HUES48 (cell line): ENCODE results near the gene BICDL1.

ENCODE experiments used
- H3K27ac ChIP-seq: one replicate; pipeline ENCODE4 v1.7.0; 2013; ENCODE audit warnings: low read depth, low read length, inconsistent platforms
- H3K27me3 ChIP-seq: 2 replicates; pipeline ENCODE4 v1.6.1; 2013; ENCODE audit warnings: mild to moderate bottlenecking, low read length; ENCODE audit not compliant: control insufficient read depth, insufficient read depth
- H3K36me3 ChIP-seq: 2 replicates; pipeline ENCODE4 v1.6.1; 2013; ENCODE audit warnings: low read length; ENCODE audit not compliant: control insufficient read depth, insufficient read depth
- H3K4me1 ChIP-seq: 2 replicates; pipeline ENCODE4 v1.6.1; 2013; ENCODE audit warnings: mild to moderate bottlenecking, low read length; ENCODE audit not compliant: control insufficient read depth, insufficient read depth
- H3K4me3 ChIP-seq: 2 replicates; pipeline ENCODE4 v1.5.1; 2013; ENCODE audit warnings: mild to moderate bottlenecking, low read depth, low read length
- H3K9ac ChIP-seq: 2 replicates; pipeline ENCODE4 v1.6.1; 2013; ENCODE audit warnings: mild to moderate bottlenecking, low read depth, low read length, moderate library complexity
- H3K9me3 ChIP-seq: 2 replicates; pipeline ENCODE4 v1.6.1; 2013; ENCODE audit warnings: low read length; ENCODE audit not compliant: control insufficient read depth, insufficient read depth

Gene BICDL1

DNA sequence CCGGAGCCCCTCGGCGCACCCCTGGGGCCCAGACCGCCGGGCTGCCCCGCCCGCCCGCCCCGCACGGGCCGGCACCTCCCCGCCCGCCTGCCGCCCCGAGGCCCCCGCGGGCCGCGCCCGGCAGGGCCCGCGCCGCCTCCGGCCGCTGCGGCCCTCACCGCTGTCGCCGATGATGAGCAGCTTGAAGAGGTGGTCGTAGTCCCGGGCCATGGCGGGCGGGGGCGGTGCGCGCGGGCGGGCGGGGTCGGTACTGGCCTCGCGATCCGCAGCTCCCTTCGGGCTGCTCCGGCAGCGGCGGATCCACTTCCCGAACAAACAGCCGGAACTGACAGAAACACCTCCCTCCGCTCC lies 127.4 kb downstream of the BICDL1 start, which contains the start of gene RAB35:
Gene RAB35 (minus strand): TSS at position 313 of the 351 bp plus-strand sequence. CDS start 103 bp downstream, at position 210.
- H3K9ac ChIP-seq: peak within 1 kb of the TSS; percentile 74
- H3K4me3 ChIP-seq: peak within 1 kb of the TSS; percentile 86
- peaks cover 16% of the 10 kb centered on the region for H3K4me1 ChIP-seq
- no peaks in the 10 kb centered on the region for H3K27me3 ChIP-seq
- H3K27ac ChIP-seq: peak within 1 kb of the TSS; percentile 89
- no peaks in the 10 kb centered on the region for H3K9me3 ChIP-seq
- H3K36me3 ChIP-seq: peaks cover 10% of the 10 kb centered on the region; the same call in 1 of the 2 replicates

DNA sequence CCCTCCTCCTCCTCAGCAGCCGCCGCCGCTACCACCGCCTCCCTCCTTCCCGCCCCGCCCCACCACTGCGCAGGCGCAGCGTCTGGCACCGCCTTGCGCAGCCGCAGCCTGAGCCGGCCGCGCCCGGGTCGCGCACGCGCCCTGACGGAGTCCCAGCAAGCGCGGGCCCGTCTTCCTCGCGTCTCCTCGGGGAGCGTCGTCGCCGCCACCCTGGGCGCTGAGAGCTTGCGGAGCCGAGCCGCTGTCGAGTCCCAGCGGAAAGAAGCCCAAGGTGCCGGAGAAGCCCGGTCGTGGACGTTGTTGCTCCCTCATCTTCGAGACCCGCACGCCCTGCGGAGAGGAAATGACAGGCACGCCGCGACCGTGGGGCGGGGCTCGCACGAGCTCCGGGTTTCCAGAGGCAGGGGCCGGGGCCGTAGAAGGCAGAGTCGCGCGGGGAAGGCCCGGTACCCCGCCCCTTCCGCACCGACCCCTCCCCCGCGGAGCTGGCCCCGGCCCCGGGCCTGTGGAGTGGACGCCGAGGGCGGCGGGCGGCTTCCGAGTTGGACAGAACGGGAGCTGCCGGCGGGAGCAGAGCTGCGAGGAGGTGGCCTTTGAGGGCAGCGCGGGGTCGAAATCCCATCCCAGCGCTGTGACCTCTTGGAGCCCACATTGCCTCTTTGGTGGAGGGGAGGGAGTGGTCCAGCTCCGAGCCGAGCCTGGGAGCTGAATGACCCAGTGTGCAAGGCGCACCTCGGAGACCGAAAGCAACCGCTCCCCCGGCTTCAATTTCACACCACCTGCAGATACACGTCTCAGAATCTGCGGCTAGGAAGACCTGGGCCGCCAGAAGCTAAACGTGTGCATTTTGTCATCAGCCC lies 128.0 kb downstream of the BICDL1 start:
- H3K4me1 ChIP-seq: peaks cover 16% of the 10 kb centered on the region
- no peaks in the 10 kb centered on the region for H3K9me3 ChIP-seq
- peak overlapping the region; percentile 86 for H3K4me3 ChIP-seq
- H3K36me3 ChIP-seq: peaks cover 10% of the 10 kb centered on the region; the same call in 1 of the 2 replicates
- H3K27me3 ChIP-seq: no peaks in the 10 kb centered on the region
- H3K9ac ChIP-seq: peak overlapping the region; percentile 58
- H3K27ac ChIP-seq: peak overlapping the region; percentile 89

DNA sequence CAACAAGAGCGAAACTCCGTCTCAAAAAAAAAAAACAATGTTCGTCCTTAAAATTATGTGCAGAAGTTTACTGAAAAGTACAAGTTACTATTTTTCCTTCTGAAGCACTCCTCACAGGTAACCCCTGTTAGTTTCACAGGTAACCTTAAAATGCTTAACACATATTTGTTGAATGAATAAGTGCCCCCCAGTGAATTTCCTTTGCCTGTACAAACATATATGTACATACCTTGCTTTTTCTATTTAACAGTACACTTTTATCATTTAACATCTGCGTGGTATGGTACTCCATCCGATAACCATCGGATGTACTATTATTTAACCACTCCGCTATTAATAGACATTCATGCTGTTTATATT lies 128.9 kb downstream of the BICDL1 start:
- Histone ChIP-seq H3K9ac (peak overlapping the region; percentile 50), H3K27ac (peak overlapping the region; percentile 89), H3K4me1 (peaks cover 16% of the 10 kb centered on the region)

DNA sequence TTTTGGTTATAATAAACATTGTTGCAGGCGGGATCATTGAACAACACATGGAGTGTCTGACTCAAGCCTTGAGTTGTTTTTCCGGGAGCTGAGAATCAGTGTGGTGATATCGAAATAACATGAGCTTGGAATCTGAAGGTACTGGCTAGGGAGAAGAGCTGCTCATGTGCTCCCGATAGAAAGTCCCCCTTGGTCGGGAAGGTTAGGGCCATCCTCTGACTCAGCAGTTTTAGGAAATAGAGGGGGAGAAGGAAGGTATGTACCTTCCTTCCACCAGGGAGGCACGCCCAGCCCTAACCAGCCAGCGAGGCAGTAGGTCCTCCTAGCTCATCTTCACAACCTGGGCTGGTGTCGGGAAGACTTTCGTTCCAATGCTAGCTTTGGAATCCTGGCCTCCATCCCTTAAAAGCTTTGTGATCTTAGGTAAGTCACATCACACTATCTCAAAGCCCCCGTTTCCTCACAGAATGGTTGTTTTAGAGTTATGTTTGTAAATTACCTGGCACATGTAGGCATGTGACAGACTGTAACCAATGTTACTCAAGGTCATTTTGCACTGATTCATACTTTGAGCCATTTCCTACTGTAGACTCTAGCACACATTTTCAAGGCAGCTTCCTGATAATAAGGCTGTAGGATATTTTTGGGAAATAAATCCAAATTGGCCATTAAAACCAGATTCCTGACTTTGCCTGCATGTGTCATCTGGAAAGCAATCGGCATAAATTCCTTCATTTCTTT lies 129.5 kb downstream of the BICDL1 start:
- Histone ChIP-seq H3K36me3 (peaks cover 10% of the 10 kb centered on the region; the same call in 1 of the 2 replicates), H3K27me3 (no peaks in the 10 kb centered on the region), H3K9me3 (no peaks in the 10 kb centered on the region), H3K27ac (peak overlapping the region; percentile 89), H3K4me3 (peak overlapping the region; percentile 86), H3K9ac (peak overlapping the region; percentile 50), H3K4me1 (peaks cover 16% of the 10 kb centered on the region)

More for the DNA sequence above, 128.9 kb downstream of the BICDL1 start:
- Histone ChIP-seq H3K27me3 (no peaks in the 10 kb centered on the region), H3K36me3 (peaks cover 10% of the 10 kb centered on the region; the same call in 1 of the 2 replicates), H3K9me3 (no peaks in the 10 kb centered on the region), H3K4me3 (peak overlapping the region; percentile 86)

DNA sequence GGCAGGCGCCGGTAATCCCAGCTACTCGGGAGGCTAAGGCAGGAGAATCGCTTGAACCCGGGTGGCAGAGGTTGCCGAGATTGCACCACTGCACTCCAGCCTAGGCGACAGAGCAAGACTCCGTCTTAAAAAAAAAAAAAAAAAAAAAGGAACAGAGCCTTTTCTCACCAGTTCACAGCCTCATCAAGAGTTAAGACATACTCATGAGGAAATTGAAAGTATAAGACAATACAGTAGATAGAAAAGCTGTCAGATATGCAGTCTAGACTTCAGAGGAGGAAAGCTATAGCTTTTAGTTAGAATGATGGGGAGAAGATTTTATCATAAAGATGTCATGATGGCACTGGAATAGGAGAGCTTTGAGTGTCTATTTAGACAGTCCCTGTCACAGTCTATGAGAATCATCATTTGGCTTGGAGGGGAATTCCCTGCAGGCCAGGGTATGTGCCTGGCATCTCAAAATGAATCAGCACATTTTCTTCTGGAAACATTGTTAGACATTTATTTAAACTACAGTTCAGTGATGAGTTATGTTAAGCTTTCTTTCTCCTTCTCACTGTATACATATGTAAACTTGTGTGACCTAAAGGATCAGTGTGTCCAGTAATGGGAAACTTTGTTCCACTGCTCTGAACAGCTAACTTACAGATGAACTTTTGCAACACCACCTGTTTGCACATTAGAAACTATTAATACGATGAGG lies 130.4 kb downstream of the BICDL1 start:
- Histone ChIP-seq H3K27ac (no peak overlapping the region), H3K27me3 (no peaks in the 10 kb centered on the region), H3K4me1 (peaks cover 16% of the 10 kb centered on the region), H3K4me3 (no peak overlapping the region), H3K9me3 (no peaks in the 10 kb centered on the region), H3K36me3 (peaks cover 3% of the 10 kb centered on the region; the same call in 1 of the 2 replicates), H3K9ac (no peak overlapping the region)

DNA sequence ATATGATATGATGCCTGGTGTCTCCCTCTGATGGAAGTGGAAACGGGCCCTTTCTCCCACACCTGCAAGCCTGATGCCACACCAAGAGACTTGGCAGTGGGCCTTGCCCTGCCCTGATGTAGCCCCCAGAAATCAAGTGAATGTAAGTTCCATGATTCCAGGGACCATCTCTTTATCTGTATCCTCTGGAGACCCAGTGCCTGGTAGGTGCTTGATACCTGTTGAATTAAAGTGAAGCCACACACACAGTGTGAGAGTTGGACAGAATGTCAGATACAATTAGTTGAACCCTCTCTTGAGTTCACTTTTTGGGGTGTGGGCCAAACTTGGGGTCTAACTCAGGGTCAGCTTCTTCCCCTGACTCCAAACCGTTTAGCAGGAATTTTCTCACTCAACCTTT lies 132.3 kb downstream of the BICDL1 start:
- Histone ChIP-seq H3K27me3 (no peaks in the 10 kb centered on the region), H3K27ac (no peak overlapping the region), H3K9me3 (no peaks in the 10 kb centered on the region), H3K36me3 (peaks cover 8% of the 10 kb centered on the region), H3K9ac (no peak overlapping the region), H3K4me1 (peaks cover 10% of the 10 kb centered on the region), H3K4me3 (no peak overlapping the region)

DNA sequence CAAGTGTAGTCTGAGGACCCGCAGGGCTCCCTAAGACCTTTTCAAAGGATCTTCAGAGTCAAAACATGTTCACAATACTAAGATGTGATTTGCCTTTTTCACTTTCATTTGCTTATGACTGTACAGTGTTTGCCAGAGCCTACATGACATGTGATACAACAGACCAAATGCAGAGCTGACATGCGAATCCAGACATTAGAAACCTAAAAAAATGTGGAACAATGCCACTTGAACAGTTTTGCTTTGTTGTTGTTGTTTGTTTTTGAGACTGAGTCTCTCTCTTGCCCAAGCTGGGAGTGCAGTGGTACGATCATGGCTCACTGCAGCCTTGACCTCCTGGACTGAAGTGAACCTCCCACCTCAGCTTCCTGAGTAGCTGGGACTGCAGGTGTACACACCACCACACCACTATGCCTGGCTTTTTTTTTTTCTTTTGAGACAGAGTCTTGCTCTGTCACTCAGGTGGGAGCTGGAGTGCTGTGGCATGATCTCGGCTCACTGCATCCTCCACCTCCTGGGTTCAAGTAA lies 132.8 kb downstream of the BICDL1 start:
- no peaks in the 10 kb centered on the region for H3K27me3 ChIP-seq
- H3K9ac ChIP-seq: no peak overlapping the region
- H3K9me3 ChIP-seq: no peaks in the 10 kb centered on the region
- H3K4me3 ChIP-seq: no peak overlapping the region
- H3K27ac ChIP-seq: no peak overlapping the region
- peaks cover 10% of the 10 kb centered on the region for H3K4me1 ChIP-seq
- H3K36me3 ChIP-seq: peaks cover 12% of the 10 kb centered on the region

DNA sequence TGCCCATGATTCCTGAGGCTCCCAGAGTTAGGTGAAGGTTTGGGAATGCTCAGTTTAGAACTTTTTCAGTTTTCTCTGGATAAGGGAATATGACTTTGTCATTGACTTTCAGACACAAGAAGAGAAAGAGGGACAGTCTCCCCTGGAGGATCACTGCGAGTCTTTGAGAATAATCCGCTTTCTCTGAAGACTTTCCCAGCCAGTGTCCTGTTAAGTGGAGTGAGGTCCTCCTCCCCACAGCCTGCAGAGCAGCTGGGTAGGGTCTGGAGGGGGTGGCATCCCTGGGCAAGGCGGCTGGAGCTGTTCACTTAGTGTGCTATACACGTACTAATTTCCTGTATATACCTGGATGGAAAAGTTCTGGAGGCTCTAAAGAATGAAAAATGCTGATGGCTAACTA lies 136.0 kb downstream of the BICDL1 start:
- Histone ChIP-seq H3K4me3 (no peak overlapping the region), H3K9ac (no peak overlapping the region), H3K27me3 (no peaks in the 10 kb centered on the region), H3K36me3 (peaks cover 44% of the 10 kb centered on the region), H3K27ac (no peak overlapping the region), H3K4me1 (peaks cover 3% of the 10 kb centered on the region), H3K9me3 (no peaks in the 10 kb centered on the region)

DNA sequence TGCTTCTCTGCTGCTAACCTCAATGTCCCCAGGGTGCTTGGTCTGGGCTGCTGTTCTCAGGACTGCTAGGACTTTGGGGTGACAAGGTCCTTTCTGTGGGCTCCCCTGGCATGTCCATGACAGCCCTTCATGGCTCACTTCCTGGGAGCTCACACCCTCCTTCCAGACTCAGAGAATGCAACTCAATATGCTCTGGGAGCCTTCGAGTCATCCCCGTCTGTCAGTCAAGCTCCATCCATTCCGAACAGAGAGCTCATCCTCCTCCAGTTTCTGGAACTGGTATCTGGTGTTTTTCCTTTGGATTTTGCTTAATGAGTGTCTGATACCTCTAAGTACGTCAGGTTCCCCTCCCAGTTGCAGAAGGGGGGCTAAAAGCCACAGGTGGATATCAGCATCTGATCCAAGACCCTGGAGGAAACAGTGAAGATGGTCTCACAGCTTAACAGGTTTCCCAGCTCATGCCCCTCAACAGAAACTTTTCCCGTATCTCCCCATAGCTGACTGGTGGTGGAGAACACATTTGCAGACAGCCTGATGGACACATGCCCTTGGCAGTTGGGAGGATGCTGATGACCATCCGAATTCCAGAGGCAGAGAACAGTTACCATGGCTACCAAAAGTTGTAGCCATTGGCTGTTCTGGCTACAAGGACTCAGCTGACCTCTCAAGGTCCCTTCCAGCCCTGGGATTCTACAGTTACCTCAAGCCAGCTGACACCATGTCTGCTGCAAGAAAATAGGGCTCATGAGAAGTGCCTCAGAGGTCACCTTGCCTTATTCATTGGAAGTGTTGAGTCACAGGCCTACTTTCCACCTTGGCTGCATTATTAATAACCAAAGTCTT lies 137.0 kb downstream of the BICDL1 start:
- H3K27me3 ChIP-seq: no peaks in the 10 kb centered on the region
- peaks cover 54% of the 10 kb centered on the region for H3K36me3 ChIP-seq
- no peaks in the 10 kb centered on the region for H3K9me3 ChIP-seq
- H3K4me3 ChIP-seq: no peak overlapping the region
- no peak overlapping the region for H3K27ac ChIP-seq
- H3K9ac ChIP-seq: no peak overlapping the region
- peaks cover 3% of the 10 kb centered on the region for H3K4me1 ChIP-seq

DNA sequence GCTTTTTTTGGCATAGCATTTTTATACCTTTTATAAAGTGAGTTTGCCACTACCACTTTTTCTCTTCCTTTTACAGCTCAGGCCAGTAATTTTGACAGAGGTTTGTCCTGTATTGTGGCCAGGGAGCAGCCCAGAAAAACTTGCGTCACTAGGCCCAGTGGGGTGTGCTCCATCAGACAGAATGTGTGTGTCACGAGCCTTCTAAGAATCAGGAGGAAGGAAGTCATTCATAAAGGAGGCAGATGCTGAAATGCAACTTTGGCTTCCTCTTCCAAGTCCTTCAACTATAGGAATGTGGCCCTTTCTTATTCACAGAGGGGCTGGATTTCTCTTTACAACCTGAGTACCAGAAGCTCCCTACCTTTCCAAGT lies 137.6 kb downstream of the BICDL1 start:
- Histone ChIP-seq H3K36me3 (peaks cover 60% of the 10 kb centered on the region), H3K4me1 (peaks cover 3% of the 10 kb centered on the region), H3K9ac (no peak overlapping the region), H3K27ac (no peak overlapping the region), H3K27me3 (no peaks in the 10 kb centered on the region), H3K9me3 (no peaks in the 10 kb centered on the region), H3K4me3 (no peak overlapping the region)
